ENCODE measurements around the gene PDGFB.

PDGFB gene

DNA sequence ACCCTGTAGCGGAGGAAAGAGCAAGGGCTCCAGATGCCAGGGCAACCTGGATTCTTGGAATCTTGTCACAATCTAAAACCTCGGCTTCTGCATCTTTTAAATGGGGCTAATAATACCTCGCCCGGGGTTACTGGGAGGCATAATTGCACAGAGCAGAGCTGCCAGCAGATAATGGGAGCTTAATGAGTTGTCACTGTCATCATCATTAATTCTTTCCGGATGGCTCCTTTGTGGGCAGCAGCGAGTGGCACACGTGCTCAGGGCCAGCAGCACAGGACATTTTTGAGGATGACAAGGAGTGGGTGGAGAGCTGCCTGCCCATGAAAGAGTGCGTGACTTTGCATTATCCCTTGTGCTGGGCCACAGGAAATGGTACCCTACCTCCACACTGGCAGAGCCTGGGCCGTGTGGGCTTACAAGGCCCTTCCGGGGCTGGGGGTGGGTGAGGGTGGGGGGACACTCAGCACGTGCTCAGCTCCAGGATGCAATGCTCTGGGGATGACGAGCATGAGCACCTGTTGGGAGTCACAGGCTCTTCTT lies 5.7 kb downstream of the PDGFB start:
- DNase-seq, result no peak

DNA sequence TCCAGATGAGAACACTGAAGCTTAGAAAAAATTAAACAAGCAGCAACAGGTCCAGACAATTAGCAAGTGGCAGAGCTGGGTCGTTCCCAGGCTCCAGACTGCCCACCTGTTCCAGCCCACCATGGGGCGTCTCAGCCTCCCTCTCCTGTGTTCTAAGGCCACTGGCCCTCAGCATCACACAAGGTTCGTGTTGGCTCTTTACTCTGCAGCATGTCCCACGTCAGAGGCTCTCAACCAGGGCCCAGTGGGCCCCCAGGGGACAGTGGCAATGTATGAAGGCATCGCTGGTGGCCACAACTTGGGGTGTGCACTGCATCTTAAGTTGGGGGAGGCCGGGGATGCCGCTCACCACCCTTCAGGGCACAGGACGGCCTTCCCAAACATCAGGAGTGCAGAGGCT lies 6.2 kb downstream of the PDGFB start:
- no peak for DNase-seq

DNA sequence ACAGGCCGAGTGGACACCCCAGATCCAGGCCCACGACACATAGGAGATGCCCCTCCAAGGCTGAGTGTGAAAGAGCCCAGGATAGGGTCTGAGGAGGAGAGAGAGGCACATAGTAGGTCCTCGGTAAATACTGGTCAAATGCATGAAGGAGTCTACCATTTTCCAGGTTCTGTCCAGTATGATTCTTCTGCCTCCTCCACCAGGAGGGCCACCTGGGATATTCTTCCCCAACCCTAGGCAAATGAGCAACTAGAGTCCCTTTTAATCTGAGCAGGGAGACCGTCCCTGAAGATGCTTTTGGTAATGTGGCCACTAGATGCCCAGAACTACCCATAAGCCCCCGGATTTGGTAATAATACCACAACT lies 6.7 kb downstream of the PDGFB start:
- no peak for DNase-seq

DNA sequence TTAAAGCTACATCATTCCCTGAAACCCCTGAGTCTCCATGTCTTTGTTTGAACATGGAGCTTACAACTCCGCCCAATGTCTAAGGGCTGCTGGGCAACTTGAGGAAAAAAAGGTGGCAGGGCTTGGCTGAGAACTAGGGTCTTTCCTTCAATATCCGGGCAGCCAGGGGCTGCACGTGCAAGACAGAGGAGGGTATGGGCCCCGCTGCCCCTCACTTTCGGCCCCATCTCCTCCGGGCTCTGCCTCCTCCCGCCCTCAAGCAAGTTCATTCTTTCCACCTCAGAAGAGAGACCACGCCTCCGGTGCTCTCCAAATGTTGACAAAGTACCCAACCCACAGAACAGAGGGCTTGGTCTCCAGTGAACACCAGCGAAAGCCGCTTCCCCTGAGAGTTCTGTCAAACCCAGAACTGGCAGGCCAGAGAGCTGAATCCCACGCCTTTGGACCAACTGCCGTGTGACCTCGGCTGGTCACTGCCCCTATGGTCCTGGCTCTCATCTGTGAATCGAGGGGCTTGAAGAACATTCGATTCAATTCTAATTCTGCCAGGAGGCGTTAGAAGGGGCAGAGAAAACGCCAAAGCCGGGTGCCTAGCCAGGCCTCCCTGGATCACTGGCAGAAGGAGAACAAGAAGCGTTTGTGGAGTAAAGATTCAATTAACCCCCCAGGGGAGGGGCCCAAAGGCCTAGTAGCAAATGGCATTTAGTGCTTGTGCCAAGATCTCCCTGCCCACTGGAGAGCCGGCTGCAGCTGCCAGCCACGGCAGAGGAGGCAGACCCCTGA lies 7.3 kb downstream of the PDGFB start:
- DNase-seq, result no peak

DNA sequence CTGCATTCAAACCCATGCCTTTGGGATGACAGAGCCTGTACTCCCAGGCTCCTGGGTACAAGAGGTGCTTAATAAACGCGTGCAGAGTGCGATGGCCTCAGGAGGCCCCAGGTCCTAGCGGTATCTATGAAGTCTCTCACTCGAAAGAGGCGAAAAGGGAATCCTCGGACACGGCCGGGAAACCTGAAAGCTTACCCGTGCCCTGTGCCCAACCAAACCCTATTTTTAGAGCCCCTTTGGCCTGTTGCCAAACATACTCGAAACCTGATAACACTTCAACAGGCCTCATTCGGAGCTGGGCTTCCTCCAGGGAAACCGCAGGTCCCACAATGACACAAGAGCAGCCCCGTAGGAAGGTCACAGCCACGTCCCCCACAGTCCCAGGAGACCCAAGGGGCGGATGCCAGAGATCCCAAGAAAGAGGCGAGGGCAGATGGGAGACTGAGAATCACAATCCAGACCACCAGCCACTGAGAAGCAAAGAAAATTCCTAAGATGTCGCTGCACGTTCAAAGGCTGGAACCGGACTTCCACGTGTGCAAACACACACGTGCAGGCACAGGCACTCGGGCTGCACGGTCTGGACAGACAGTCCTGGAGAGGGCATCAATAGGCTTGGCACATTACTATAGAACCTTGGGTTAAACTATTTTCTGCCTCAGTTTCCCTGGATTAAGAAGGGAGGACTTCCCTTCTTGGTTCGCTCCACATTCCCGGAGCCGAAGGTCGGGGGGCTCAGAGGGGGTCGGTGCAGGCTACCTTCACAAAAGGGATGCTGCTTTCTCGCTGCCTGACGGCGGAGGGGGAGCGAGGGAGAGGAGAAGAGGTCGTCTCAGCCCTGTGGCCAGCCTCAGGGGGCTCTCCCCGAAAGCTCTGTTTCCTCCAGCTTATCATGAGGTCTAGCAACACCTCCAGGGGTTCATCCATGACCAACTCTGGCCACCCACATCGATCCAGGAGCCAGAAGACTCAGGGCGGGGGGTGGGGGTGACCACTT lies 8.2 kb downstream of the PDGFB start:
- no peak for DNase-seq

DNA sequence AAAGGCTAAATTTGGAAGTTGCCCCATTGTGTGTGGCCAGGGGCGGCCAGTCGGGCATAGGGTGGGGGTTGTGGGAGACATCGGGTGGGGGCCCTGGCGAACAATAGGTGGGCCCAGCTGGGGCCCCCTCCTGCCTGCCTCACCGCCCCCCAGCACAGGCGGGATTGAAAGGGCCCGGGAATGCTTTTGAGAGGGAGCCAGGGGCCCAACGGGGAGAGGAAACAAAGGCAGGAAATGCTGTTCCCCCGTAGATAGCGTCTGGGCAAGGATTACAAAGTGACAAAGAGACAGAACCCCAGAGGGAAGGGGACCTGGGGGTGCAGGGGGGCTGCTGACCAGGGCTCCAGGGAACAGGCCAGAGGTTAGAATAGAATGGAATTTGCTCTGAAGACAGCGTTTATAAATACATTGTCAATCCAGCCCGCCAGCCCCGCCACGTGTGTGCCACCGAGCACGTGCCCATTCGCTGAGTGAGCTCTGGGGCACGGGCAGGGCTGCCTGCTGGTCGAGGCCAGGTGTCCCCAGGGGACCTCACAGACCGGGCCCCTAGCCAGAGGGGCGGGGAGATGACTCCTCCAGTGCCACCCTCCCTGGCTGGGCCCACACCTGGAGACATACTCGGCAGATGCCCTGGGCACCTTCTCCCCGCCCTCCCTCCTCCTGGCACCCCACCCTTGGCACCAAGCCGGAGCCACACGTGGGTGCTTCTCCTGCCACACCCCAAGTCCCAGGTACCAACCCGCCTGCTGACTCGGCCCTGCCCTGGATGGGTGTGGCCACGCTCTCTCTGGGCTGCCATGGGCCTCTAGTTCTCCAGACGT lies 9.7 kb downstream of the PDGFB start:
- DNase-seq, result no peak

DNA sequence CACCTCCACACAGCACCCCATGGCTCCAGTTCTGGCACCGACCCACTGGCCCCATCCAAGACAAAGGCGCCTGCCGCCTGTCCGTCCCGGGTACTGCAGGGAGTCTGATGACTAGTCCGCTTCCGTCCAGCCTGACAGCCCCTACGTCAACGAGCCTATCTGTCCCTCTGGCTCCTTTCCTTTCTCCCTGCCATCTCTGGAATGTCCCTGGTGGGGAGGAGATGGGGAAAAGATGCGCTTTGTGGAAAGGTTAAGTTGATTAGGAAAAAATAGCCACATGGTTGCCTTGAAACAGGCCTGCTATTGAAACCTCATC lies 10.4 kb downstream of the PDGFB start:
- DNase-seq, result no peak

DNA sequence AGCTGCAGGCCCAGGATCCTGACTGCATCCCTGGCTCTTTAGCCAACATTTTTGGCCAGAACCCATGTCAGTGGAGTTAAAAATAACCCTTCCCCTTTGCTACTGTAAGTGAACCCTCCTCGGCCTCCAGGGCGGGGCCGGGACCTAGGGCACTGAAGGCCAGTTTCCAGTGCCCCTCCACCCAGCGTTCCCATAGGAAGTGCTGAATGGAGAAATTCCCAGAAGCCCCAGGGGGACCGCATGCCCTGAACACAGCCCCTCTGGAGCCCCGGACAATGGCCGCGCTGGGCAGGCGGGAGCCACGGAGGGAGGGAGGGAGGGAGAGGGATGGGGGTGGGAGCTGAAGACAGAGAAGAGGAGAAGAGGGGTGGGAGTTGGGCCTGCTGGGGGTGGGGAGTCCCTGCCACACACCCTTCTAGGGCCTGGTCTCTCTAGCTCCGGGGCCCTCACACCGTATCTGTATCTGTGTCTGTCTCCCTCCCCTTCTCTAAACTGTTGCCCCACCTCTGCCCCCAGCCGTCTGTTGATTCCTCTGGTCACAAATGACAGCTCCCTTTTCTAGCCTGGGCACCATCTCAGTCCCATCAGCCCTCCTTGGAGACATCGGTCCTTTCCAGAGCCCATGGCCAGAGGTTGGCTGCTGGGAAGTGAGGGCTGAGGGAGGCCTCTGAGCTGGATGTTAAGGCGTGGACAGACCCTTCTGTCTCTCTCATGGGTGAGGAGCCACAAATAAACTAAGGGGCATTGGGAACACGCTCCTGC lies 10.9 kb downstream of the PDGFB start:
- no peak for DNase-seq

DNA sequence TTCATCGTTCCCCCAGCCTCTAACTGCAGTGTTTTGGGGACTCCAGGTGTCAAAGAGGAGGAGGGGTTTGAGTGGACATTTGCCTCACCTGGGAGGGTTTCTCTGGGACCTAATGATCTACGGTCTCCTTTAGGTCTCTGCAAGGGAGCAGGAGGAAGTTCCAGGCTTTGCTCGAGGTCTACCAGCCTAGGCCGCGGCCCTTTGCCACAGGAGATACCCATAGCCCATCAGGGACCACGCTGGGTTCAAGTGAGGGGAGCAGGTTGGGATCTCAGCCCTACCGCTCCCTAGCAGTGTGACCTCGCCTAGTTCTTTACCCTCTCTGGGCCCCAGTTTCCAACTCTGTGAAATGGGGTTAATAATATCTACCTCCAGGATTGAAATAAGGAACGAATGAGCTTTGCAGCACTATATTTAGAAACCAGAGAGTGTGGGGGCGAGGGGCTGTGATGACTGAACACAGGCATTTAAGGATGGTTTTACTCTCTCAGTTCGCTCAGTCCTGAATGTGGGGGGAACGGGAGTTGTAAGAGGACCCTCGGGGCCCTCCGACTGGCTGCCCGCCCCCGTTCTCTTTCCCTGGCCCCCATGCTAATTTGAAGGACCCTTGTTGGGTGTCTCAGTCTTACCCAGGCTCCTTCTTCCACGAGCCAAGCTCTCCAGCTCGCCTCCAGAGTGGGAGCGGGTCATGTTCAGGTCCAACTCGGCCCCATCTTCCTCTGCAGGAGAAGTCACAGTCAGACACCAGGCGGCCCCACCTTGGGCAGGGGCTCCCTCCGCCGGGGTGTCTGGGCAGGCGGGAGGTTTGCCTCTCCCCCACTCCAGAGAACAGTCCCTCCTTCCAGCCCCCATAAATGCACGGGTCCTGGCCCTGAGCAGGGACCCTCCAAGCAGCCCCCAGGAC lies 11.7 kb downstream of the PDGFB start:
- DNase-seq, result no peak

DNA sequence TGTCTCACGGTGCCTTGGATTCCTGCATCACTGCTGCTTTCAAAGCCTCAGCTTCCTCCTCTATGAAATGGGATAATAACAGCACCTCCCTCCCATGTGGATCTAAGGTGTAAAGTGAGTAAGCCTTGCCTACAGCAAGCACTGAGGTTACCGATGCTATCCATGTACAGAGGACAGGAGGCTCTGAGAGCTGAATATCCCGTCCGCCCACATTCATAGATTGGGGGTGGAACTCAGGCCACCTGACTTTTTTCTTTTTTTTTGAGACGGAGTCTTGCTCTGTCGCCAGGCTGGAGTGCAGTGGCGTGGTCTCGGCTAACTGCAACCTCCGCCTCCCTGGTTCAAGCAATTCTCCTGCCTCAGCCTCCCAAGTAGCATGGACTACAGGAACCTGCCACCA lies 12.5 kb downstream of the PDGFB start:
- no peak for DNase-seq

DNA sequence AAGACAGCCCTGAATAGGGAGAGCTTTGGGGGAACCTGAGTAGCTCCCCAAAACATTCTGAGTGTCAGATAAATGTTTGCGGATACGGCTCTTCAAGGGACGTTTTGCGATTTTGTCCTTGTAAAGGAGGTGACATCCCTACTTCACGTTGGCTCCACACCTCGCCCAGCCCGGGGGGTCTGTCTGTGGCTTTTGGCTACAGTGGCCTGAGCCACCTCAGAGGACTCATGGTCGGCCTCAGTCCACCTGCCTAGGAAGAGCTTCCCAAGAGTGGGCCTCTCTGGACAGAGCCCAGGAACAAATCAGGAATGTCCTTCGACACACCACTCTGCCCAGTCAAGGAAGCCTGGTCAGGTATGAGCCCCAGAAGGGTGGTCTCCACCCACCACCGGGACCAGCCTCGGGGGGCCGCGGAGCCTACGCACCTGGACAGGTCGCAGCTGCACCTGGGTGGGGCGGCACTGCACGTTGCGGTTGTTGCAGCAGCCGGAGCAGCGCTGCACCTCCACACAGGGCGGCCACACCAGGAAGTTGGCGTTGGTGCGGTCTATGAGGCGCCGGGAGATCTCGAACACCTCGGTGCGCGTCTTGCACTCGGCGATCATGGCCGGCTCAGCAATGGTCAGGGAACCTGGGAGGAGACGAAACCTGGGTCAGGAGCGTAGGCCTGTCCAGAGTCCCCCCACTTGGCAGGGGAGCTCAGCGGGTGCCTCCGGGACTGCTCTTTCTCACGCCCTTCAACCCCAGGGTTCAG lies 13.4 kb downstream of the PDGFB start:
- DNase-seq, result no peak

DNA sequence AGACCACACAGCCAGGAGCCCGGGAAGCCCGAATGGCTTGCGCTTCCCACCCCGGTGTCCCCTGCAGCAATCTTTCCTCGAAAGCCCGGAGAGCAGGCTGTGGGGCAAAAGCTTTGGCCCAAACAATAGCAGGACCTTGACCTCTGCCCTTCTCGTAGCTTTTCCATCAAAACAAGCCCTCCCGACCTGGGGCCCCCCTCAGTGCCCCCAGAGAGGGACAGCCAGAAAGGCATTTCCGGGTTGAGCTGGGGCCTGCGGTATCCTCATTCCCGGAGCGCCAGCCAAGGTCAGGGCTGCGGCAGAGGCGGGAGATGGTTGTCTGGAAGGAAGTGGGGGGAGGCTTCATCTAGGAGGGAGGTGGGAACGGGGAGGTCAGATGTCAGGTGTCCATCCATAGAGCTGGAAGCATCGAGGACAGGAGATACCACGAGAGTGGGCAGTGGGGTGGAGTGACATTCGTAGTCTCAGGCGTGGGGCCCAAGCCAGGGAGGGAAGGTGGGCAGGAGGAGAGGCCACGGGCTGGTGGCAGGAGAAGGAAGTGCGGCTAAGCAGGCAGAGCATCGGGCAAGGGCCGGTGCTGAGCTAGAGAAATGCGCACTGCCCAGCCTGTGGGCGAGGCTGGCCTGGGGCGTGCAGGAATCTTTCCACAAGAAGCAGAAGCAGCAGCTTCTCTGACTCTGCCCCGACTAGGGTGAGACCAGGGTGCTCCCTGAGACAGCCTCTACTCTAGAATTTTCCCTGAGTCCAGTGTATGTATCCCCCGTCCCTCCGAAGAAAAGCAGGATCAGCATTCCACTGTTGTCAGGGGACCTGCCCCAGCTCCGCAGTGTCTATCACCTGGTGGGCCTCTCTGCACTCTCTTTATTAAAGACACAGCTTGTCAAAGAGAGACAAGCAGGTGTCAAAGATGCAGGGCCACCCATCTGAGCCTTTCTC lies 14.3 kb downstream of the PDGFB start:
- no peak for DNase-seq

DNA sequence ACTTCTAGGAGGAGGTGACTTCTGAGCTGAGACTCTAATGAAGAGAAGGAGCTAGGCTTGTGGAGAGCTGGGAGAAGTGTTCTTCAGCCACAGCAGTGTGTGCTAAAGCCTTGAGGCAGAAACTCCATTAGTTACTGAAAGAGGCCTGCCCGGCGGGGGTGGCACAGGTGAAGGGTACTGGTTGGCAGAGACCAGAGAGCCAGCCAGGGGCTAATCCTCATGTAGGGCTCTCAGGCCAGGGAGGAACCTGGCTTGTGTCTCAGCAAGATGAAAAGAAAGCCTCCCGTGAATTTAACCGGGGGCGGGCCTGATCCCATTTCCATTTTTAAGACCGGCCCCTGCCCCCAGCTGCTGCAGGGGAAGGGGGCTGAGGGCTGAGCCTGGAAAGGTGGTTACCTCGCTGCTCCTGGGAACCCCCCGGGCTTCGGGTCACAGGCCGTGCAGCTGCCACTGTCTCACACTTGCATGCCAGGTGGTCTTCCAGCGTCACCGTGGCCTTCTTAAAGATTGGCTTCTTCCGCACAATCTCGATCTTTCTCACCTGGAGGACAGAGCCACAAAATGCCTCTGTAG lies 15.0 kb downstream of the PDGFB start:
- no peak for DNase-seq

DNA sequence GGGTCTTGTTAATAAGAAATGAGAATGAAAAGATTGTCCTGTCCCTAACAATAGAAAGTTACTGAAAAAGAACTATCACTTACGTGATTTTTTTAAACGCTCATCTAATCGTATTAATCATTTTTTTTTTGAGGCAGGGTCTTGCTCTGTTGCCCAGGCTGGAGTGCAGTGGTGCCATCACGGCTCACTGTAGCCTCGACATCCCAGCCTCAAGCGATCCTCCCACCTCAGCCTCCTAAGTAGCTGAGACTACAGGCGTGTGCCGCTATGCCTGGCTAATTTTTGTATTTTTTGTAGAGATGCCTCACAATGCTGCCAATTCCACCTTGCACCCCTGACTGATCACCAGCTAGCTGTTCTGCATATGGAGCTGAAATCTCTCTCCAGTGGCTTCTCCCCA lies 15.7 kb downstream of the PDGFB start:
- DNase-seq, result no peak

DNA sequence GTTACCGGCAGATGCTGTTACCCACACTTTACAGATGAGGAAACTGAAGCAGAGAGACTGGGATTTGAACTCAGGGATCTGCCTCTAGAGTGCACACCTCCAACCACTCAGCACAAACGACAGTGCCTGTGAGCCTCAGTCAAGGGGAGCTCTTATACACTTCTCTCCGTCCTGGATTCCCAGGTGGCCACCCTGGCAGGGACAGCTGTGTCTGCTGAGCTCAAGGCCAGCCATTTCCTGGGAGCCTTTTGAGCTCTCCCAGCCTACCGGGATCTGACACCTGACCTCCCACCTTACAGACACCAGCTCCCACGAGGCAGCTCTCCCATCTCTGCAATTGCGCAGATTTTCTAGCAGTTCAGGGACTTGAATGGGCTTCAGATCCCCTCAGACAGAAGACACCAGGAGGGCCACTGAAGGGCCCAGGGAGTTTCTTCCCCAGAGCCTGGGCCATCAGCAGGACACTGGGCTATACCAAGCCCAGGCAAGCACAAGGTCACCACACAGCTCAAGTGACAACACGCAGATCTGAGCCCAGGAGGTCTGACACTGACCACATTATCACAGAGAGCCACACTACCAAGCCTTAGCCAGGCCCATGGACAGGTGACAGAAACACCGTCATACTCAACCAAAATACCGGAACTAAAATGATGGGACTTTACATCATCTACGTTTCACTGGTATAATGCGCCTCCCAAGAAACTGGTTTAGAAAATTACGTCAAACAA lies 17.1 kb downstream of the PDGFB start:
- no peak for DNase-seq

DNA sequence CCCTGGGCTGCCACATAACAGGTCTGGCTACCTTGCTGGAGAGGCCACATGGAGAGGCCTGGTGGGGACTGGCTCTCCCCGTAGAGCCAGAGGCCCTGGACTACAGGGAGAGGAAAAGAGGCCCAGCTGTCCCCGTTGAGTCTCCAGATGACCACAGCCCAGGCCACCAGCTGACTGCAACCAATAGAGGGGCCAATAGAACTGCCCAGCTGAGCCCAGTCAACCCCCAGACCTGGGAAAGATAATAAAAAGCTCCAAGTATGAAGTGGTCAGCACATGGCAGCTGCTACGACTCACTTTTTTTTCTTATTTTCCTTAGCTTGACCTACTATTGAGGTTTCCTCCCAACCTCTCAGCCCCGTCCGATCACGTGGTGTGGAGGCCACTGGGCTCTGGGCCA lies 18.4 kb downstream of the PDGFB start:
- no peak for DNase-seq

DNA sequence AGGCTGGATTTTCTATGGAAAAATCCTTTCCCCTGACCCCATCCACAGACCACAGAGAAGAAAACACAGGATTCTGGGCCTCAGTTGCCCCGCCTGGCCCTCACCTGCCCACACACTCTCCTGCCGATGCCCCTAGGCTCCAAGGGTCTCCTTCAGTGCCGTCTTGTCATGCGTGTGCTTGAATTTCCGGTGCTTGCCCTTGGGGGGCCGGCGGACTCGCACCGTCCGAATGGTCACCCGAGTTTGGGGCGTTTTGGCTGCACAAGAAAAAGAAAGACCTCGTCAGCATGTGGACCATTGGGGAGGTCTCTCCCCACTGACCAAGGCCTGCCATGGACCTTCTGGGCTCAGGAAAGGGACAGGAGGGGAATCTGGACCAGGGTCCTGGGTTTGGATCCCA lies 19.2 kb downstream of the PDGFB start:
- no peak for DNase-seq

DNA sequence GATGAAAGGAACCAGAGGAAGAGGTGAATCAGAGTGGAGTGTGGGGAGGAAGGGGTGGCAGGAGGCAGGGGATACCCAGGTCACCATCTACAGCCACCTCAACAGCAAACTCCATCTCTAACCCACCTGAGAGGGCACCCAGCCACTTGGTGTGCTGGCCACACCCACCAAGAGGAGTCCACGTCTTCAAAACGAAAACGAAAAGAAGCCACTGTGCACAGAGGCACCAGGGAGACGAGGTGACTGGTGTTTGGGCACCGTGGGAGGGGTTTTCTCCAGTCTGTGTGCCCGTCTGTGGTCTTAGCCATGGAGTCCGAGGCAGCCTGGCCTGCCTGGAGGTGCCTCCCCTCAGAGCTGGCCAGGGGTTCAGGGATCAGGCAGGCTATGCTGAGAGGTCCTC lies 20.2 kb downstream of the PDGFB start:
- no peak for DNase-seq

Measured in kidney glomerular epithelial cell (primary cell).